Neural progenitor cell (in vitro differentiated cells): ENCODE results near the gene PKD2L2. TPM values are rescaled to one million over a fixed set of nuclear protein-coding genes. Genes with fewer than 3 reads are reported as not detected.

Source experiments
- DNase-seq: peaks from one replicate; pipeline ENCODE4 v3.0.0-alpha.2; 2016; ENCODE audit warnings: low spot score
- H2AFZ ChIP-seq: fragments of 200-600 bp; sonication (generic); replicated peaks from 2 replicates; pipeline ENCODE4 v1.6.1; 2016; ENCODE audit warnings: antibody characterized with exemption
- H3F3A ChIP-seq: fragments of 200-600 bp; sonication (generic); 2 replicates; pipeline ENCODE4 v1.6.1; 2016; ENCODE audit warnings: antibody characterized with exemption, low read depth
- H3K27ac ChIP-seq: fragments of 200-600 bp; sonication (generic); 2 replicates; pipeline ENCODE4 v1.5.1; 2016; ENCODE audit warnings: mild to moderate bottlenecking
- H3K27me3 ChIP-seq: fragments of 200-600 bp; sonication (generic); 2 replicates; pipeline ENCODE4 v1.6.1; 2016; ENCODE audit warnings: mild to moderate bottlenecking, moderate library complexity
- H3K36me3 ChIP-seq: fragments of 200-600 bp; sonication (generic); 2 replicates; pipeline ENCODE4 v1.5.1; 2016
- H3K4me1 ChIP-seq: fragments of 200-600 bp; sonication (generic); 2 replicates; pipeline ENCODE4 v1.6.1; 2016; ENCODE audit warnings: mixed run types
- H3K4me2 ChIP-seq: fragments of 200-600 bp; sonication (generic); 2 replicates; pipeline ENCODE4 v1.6.1; 2016
- H3K4me3 ChIP-seq: fragments of 200-600 bp; sonication (generic); 2 replicates; pipeline ENCODE4 v1.5.1; 2016
- H3K79me2 ChIP-seq: fragments of 200-600 bp; sonication (generic); 2 replicates; pipeline ENCODE4 v1.6.1; 2016; ENCODE audit warnings: low read depth
- H3K9ac ChIP-seq: fragments of 200-600 bp; sonication (generic); 2 replicates; pipeline ENCODE4 v1.6.1; 2016
- H3K9me3 ChIP-seq: fragments of 200-600 bp; sonication (generic); 2 replicates; pipeline ENCODE4 v1.5.1; 2016; ENCODE audit warnings: low read depth
- H4K20me1 ChIP-seq: fragments of 200-600 bp; sonication (generic); 2 replicates; pipeline ENCODE4 v1.6.1; 2016; ENCODE audit warnings: low read depth
- H3K27ac Mint-ChIP-seq: 3 replicates; pipeline ENCODE4 v1.8.0; 2021; ENCODE audit warnings: mixed read lengths
- H3K27me3 Mint-ChIP-seq: 2 replicates; pipeline ENCODE4 v1.8.0; 2022; ENCODE audit warnings: low read depth, mild to moderate bottlenecking, inconsistent platforms, moderate library complexity, mixed read lengths; ENCODE audit not compliant: insufficient read depth
- H3K36me3 Mint-ChIP-seq: 3 replicates; pipeline ENCODE4 v1.8.0; 2021; ENCODE audit warnings: mixed read lengths
- H3K4me1 Mint-ChIP-seq: 3 replicates; pipeline ENCODE4 v1.8.0; 2021; ENCODE audit warnings: mixed read lengths
- H3K4me3 Mint-ChIP-seq: 3 replicates; pipeline ENCODE4 v1.8.0; 2021; ENCODE audit warnings: mild to moderate bottlenecking, moderate library complexity, mixed read lengths
- H3K9me3 Mint-ChIP-seq: 3 replicates; pipeline ENCODE4 v1.8.0; 2020; ENCODE audit warnings: mixed read lengths
- CTCF ChIP-seq: fragments of 200-600 bp; sonication (generic); IDR thresholded peaks from 2 replicates; pipeline ENCODE4 v1.5.1; 2017; ENCODE audit warnings: antibody characterized with exemption, mild to moderate bottlenecking
- EZH2 ChIP-seq: fragments of 200-600 bp; sonication (generic); IDR thresholded peaks from 2 replicates; pipeline ENCODE4 v1.6.1; 2017; ENCODE audit warnings: antibody characterized with exemption, mild to moderate bottlenecking, moderate library complexity
- EZH2phosphoT487 ChIP-seq: fragments of 200-600 bp; sonication (generic); IDR thresholded peaks from 2 replicates; pipeline ENCODE4 v1.6.1; 2017; ENCODE audit warnings: antibody characterized with exemption
- total RNA-seq: library from RNA; depleted of rRNA; stranded (reverse); fragments of >200 nt; gene quantifications from 2 replicates; pipeline ENCODE4 v1.2.3, GENCODE V29; 2015; ENCODE audit warnings: low replicate concordance

Gene PKD2L2
- total RNA-seq, 1 donor from 2014 or later, result not detected

DNA sequence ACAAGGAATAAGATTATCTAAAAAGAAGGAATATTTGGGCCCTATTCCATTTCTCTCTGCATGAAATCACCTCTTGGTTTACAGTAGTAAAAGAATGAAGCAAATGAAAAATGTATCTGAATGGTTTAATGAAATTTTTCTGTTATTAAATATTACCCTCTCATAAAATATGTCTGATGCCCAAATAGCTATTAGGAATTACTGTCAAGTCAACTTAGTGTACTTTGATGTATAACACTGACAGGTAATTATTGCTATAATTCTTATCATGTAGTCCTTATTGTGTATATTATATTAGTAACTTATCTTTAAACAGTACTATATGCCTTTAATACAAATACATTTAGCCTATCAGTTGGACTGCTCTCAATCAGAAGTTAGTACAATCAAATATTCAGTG is 13.2 kb upstream of the PKD2L2 start:
- no peak overlapping the region for H2AFZ ChIP-seq
- H4K20me1 ChIP-seq, result no peaks in the 10 kb centered on the region
- Mint-ChIP-seq H3K27ac (no peak overlapping the region), H3K27me3 (no peaks in the 10 kb centered on the region), H3K4me1 (peaks cover 21% of the 10 kb centered on the region), H3K36me3 (peaks cover 4% of the 10 kb centered on the region), H3K4me3 (no peak overlapping the region), H3K9me3 (no peaks in the 10 kb centered on the region)
- TF ChIP-seq EZH2phosphoT487 (no peak), EZH2 (no peak), CTCF (no peak)
- H3K79me2 ChIP-seq, result no peaks in the 10 kb centered on the region
- H3K36me3 ChIP-seq, result no peaks in the 10 kb centered on the region
- no peaks in the 10 kb centered on the region for H3F3A ChIP-seq
- no peak overlapping the region for H3K4me2 ChIP-seq
- no peaks in the 10 kb centered on the region for H3K9me3 ChIP-seq
- H3K4me3 ChIP-seq, result no peak overlapping the region
- no peak overlapping the region for H3K27ac ChIP-seq
- H3K9ac ChIP-seq, result no peak overlapping the region
- H3K27me3 ChIP-seq, result no peaks in the 10 kb centered on the region
- no peak for DNase-seq
- H3K4me1 ChIP-seq, result peaks cover 11% of the 10 kb centered on the region

DNA sequence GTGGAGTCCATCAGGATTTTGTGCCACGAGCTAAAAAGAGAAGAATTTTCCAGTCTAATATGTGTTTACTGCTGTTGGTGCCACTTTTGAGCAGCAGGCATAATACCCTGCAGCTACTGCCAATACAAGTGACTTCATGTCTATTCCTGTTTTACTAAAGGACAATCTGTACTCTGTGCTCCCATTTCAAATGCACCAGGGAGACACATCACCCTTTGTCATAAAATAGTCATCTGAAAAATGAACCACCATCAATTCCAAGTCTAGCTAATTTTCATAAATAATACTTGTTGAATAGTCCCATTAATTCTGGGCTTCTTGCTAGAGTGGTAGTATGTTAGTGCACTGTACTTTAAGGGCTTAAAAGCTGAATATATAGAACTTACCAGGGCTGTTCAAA is 8.9 kb upstream of the PKD2L2 start:
- no peaks in the 10 kb centered on the region for H4K20me1 ChIP-seq
- H3K9me3 ChIP-seq, result no peaks in the 10 kb centered on the region
- H3K79me2 ChIP-seq, result no peaks in the 10 kb centered on the region
- Mint-ChIP-seq H3K4me1 (peaks cover 2% of the 10 kb centered on the region), H3K27ac (no peak overlapping the region), H3K4me3 (no peak overlapping the region), H3K9me3 (no peaks in the 10 kb centered on the region), H3K27me3 (no peaks in the 10 kb centered on the region), H3K36me3 (peaks cover 4% of the 10 kb centered on the region)
- H3K27me3 ChIP-seq, result no peaks in the 10 kb centered on the region
- no peak overlapping the region for H3K4me3 ChIP-seq
- TF ChIP-seq CTCF (no peak), EZH2 (no peak), EZH2phosphoT487 (no peak)
- no peak overlapping the region for H3K9ac ChIP-seq
- H2AFZ ChIP-seq, result no peak overlapping the region
- H3K4me2 ChIP-seq, result no peak overlapping the region
- H3K36me3 ChIP-seq, result no peaks in the 10 kb centered on the region
- no peaks in the 10 kb centered on the region for H3F3A ChIP-seq
- DNase-seq, result no peak
- no peaks in the 10 kb centered on the region for H3K4me1 ChIP-seq
- no peak overlapping the region for H3K27ac ChIP-seq

- Mint-ChIP-seq H3K4me1 (peaks cover 19% of the 10 kb centered on the region), H3K27ac (peak overlapping the region; percentile 37), H3K4me3 (no peak overlapping the region), H3K36me3 (no peaks in the 10 kb centered on the region), H3K27me3 (no peaks in the 10 kb centered on the region), H3K9me3 (no peaks in the 10 kb centered on the region)
- H3K9ac ChIP-seq, result no peak overlapping the region
- no peaks in the 10 kb centered on the region for H3K79me2 ChIP-seq
- H3F3A ChIP-seq, result peaks cover 13% of the 10 kb centered on the region
- no peak for DNase-seq
- H4K20me1 ChIP-seq, result no peaks in the 10 kb centered on the region
- H3K36me3 ChIP-seq, result no peaks in the 10 kb centered on the region
- no peak overlapping the region for H3K27ac ChIP-seq
- no peaks in the 10 kb centered on the region for H3K9me3 ChIP-seq
- no peaks in the 10 kb centered on the region for H3K27me3 ChIP-seq
- no peak for TF ChIP-seq EZH2
- TF ChIP-seq CTCF, result no peak
- H3K4me1 ChIP-seq, result peaks cover 8% of the 10 kb centered on the region
- no peak overlapping the region for H3K4me2 ChIP-seq
- no peak overlapping the region for H3K4me3 ChIP-seq
- H2AFZ ChIP-seq, result no peak overlapping the region
Observed at GRCh38 chr5:137887831-137888230, 1.4 kb upstream of the PKD2L2 start.
